GM08714 (cell line): ENCODE data around the gene XPO1.
A peak's percentile ranks its signal among the peaks of the same experiment; 100 is the strongest.
"Not testable (repeated sequence)": the region's sequence is repeated elsewhere in the genome, so short reads cannot be mapped to it uniquely, and the experiment has no call there.

Source experiments
- H3K4me3 ChIP-seq: fragments of 200-500 bp; sonication (Bioruptor generic); 2 replicates; pipeline ENCODE4 v1.5.1; 2014; ENCODE audit warnings: mild to moderate bottlenecking, low read length, inconsistent platforms
- ZNF274 ChIP-seq: IDR thresholded peaks from 2 replicates; pipeline ENCODE4 v1.6.1; 2012; ENCODE audit warnings: mild to moderate bottlenecking, low read depth, low read length

Gene XPO1

DNA sequence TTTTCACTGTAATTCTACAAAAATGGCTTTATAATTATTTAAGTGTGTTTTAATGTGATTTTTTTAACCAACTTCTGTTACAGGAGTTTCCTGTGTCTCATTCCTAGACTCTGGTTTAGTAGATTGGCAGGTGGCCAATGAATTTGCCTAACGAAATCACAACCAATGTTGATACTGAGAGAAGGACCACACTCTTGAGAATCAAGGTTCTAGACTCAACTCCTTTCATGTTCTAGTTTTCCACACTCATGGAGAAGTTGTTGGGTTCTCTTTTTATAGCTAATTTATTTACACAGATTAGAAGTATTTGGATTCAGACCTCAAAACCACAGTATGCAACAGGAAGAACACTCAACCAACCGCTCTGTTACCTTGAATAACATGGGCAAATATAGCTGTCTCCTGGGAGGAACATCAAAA, 44.6 kb downstream of the XPO1 start:
- no peak for TF ChIP-seq ZNF274
- no peak overlapping the region for H3K4me3 ChIP-seq

DNA sequence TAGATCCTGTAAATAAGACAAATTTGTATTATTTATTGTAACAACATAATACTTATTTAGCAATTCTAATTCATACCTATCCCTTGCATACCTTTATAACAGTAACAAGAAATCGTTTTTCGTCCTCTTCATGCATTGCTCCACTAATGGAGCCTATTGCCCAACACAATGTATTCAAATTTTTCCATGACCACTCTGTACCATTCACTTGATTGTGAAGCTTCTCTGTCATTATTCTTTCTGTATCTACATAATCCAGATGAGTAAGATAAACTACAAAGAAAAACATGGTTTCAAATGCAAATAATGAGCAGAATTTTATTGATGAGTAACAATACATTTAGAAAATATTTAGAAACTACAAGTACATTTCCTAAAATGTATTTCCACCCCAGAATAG, 45.7 kb downstream of the XPO1 start:
- H3K4me3 ChIP-seq, result no peak overlapping the region
- TF ChIP-seq ZNF274, result no peak

DNA sequence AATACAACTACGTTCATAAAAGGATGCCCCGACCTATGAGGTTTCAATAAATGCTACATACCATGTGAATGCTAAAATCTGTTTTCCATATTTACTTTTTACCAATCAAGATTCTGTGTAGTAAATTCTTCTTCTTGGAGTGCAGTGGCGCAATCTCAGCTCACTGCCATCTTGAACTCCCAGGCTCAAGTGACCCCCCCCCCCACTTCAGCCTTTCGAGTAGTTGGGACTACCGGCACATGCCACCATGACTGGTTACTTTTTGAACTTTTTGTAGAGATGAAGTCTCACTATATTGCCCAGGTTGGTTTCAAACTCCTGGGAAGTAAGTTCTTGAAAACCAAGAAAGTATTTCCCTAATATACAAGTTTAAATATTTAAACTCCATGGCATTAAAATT, 52.9 kb downstream of the XPO1 start:
- no peak for TF ChIP-seq ZNF274
- no peak overlapping the region for H3K4me3 ChIP-seq

DNA sequence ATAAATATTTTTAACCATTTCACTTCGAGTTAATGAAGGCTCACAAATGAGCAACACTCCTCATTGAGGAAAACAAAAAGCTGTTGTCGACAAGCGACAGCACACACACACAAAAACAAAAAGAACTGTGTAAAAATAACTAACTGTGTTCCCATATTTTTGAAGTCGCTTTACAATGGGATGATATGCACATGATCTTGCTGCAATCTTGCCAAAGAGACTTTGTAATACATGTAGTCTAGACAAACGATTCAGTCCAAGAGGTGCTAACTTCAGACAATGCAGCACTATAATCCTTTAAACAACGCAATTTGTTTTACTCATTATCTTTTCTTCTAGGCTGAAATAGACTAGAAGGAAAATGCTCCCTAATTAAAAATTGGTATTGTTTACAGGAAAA, 60.1 kb downstream of the XPO1 start:
- TF ChIP-seq ZNF274, result no peak
- H3K4me3 ChIP-seq, result no peak overlapping the region

DNA sequence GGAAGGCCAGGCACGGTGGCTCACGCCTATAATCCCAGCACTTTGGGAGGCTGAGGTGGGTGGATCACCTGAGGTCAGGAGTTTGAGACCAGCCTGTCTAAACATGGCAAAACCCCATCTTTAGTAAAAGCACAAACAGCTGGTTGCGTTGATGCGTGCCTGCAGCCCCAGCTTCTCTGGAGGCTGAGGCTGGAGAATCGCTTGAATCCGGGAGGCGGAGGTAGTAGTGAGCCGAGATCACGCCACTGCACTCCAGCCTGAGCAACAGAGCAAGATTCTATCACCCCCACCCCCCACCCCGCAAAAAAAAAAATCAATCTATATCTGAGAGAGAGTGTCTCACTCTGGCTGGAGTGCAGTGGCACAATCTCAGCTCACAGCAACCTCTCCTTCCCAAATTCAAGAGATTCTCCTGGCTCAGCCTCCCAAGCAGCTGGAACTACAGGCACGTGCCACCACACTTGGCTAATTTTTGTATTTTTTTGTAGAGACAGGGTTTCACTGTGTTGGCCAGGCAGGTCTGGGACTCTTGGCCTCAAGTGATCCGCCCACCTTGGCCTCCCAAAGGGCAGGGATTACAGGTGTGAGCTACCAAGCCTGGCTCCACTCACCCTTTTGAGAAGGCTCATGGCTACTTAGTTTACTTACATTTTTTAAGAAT, 61.1 kb downstream of the XPO1 start:
- H3K4me3 ChIP-seq, result not testable (repeated sequence)

DNA sequence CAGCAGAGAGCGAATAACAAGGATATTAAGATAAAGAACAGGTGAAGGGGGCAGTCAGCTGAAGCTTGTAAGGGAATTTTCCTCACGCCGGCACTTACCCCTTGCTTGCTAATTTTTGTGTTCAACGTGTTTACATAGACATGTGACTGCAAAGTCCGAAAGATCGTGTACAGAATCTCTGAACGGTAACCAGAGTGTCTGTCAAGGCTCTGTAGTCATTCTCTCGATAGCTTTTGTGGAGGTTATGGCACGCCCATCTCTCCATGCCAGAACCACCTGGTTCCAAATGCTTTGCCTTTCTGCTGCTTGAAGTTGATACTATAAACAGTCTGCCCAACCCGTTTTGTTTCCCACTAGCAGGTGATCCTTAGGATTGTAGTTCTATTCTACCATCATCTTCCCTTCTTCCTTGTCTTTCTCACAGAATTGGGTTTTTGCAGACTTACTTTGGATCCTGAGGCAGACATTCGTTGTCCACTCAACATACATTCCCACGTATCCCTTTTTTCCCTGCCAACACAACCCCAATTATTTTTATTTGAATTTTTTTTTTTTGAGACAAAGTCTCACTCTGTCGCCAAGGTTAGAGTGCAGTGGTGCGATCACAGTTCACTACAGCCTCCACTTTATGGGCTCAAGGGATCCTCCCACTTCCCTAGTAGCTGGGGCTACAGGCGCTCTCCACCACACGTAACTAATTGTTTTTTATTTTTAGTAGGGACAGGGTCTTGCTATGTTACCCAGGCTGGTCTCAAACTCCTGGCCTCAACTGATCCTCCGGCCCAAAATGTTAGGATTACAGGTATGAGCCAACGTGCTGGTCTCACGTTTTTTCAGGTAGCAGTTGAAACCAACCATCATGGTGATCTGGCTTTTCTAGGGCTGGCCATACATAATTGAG, 66.0 kb downstream of the XPO1 start:
- TF ChIP-seq ZNF274, result no peak
- H3K4me3 ChIP-seq, result peak overlapping the region; percentile 91

DNA sequence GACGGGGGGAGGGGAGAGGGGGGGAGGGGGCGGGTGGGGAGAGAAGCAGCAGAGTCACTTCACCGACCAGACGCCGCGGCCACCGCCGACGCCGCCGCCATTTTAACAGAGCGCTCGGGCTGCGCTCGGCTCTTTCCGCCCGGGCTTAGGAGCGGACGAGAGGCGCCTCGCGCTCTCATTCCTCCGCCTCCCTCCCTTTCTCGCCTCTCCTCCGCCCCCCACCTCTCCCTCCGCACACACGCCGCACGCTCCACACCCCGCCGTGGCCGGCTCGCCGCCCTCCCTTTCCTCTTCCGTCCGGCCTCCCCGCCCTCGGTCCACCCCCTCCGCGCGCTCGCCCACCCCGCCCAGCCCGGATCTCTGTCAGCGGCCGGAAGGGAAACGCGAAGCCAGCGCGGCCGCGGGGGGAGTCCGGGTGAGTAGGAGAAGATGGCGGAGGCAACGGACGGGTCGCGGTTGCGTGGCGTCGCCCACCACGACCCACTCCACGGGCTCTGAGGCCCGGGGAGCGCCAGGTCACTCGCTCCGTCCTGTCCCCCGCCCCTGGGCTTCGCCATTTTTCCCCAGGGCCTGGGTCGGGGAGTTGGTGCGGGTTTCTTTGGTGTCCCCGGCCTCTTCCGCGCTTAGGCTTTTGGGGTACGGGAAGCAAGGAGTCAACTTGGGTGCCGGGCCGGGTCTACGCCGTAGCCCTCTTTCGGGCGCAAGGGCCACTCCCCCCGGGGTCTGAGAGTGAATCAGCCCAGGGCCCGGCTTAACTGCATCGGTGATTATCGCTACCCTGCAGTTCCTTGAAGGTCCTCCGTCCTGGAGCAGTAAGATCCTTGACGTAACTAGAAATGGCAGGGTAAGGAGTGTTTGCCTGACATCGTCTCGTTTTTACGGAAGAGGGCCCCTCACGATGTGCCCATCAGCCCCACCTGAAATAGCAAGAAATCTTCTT, 66.9 kb downstream of the XPO1 start, which contains the start of gene USP34:
Gene USP34, minus strand, starts transcription at position 123 of the 940 bp plus-strand sequence. CDS start 395 bp downstream, outside the sequence.
- TF ChIP-seq ZNF274, result no peak
- H3K4me3 ChIP-seq, result peak within 1 kb of the TSS; percentile 96

DNA sequence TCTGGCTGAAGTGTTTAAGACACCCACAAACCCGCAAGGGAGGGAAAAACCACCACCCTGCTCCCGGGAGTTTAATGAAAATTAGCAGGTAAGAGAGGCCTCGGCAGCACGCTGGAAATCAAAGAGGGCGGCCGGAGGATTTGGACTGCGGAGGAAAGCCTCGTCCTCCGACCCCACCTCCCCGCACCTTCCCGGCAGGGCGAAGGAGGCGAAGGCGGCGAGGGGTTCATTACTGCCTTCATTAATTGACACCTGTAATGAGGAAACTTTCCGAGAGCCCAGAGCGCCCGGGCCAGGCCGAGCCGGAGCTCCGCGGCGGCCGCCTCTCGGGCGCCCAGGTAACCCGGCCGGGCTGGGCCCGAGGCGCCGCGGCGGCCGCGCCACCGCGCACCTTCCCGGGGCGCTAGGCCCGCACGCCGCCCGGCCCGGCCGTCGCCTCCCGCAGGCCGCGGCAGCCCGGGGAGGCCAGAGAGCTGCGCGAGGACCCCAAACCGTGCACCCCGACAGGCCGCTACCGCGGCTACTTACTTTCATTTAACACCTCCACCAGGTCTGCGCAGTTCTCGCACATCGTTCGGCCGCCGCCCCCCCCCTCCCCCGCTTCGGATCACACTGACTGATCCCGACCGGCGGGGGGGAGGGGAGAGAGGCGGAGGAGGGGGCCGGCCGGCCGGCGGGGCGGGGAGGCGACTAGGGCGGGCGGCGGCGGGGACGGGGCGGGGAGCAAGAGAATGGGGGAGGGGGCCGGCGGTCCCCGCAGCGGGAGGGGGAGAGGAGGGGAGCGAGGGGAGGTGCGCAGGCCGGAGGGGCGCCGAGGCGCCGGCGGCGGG, 67.8 kb downstream of the XPO1 start:
- peak overlapping the region; percentile 96 for H3K4me3 ChIP-seq
- TF ChIP-seq ZNF274, result no peak

DNA sequence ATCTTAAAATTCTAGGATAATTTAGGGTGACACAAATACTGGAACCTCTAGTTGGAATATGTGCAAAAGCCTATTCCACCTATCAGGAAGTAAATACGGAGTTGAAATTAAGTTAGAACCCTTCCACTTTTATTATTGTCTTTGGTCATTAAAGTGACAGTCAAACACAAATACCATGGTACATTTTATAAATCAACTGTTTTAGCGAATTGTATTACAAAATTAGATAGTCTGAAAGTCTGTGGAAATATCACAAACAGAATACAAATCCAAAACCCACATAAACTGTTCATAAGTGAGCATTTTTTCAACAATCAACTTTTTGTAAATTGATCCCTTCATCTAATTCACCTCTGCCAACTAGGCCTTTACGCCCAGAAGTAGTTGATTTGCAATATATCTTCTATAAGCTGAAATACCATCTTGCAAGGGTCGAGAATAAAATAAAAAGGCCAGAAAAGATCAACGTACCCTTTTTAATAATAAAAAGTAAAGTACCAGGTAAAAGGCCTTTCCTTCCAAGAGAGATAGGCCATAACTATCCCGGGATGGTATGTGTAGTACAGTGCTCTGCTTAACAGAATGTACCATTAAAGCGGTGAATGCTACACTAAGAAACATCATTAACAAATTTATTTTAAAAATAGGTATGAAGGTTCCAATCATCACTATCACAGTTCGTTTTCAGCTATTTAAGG, 68.6 kb downstream of the XPO1 start:
- TF ChIP-seq ZNF274, result no peak
- peak overlapping the region; percentile 96 for H3K4me3 ChIP-seq

DNA sequence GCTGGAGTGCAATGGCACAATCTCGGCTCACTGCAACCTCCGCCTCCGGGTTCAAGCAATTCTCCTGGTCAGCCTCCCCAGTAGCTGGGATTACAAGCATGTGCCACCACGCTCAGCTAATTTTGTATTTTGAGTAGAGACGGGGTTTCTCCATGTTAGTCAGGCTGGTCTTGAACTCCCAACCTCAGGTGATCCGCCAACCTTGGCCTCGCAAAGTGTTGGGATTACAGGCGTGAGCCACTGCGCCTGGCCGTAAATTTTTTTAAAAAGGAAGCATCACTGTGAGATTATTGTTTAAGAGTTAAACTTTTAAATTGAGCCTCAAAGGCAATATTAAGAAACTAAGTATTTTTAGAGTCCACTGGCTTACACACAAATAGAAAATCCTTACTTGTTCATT, 69.9 kb downstream of the XPO1 start:
- H3K4me3 ChIP-seq, result not testable (repeated sequence)

DNA sequence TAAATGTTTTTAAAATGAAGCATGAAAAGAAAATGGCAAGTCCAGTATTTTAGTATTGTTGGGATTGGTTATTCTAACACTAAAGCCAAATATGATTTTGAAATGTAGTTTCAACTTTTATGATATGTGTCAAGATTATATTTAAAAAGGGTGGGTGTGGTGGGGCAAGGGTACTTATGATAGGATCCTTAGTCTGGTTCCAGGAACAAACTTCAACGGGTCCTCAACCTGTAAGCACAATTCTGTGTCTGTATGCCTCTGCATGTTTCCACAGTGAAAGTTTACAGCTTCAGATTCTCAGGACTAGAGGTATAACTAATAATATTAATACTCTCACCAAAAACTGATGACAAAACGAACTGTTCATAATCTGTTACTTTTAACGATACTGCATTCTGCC, 73.1 kb downstream of the XPO1 start:
- TF ChIP-seq ZNF274, result no peak
- H3K4me3 ChIP-seq, result no peak overlapping the region

DNA sequence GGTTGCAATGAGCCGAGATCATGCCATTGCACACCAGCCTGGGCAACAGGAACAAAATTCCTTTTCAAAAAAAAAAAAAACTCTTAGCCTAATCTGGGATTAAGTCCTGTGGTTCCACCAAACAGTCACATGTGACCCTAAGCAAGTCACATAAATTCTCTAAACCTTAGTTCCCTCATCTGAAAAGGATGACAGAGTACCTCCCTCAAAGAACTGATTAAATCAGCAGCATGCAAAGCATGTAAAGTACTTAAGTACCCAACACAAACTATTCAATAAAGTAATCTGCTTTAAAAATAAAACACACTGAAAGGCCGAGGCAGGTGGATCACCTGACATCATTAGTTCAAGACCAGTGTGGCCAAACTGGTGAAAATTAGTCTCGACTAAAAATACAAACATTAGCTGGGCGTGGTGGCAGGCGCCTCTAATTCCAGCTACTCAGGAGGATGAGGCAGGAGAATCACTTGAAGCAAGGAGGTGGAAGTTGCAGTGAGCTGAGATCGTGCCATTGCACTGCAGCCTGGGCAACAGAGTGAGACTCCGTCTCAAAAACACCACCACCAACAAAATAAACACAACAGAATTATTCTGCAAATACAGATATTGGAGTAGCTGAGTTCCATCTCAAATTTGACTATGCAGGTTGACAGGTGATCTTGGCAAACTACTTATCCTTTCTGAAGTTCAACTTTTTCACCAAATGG, 74.2 kb downstream of the XPO1 start:
- no peak overlapping the region for H3K4me3 ChIP-seq
- no peak for TF ChIP-seq ZNF274
